Sigmoid colon (tissue), 7 donors: ENCODE data around the gene DAB2IP. TPM values are rescaled to one million over a fixed set of nuclear protein-coding genes. Genes with fewer than 3 reads are reported as not detected.
A peak's percentile ranks its signal among the peaks of the same experiment; 100 is the strongest.

Source experiments
- DNase-seq: peaks from one replicate; pipeline ENCODE4 v3.0.0-alpha.2; 2019
- H3K27ac ChIP-seq, 4 donors: fragments of 200-600 bp; sonication (generic); one replicate each; pipeline ENCODE4 v1.5.1; 2016 to 2019; ENCODE audit warnings: mild to moderate bottlenecking in 1 of 4
- H3K27me3 ChIP-seq, 3 donors: fragments of 200-600 bp; sonication (generic); one replicate each; pipeline ENCODE4 v1.5.1; 2019; ENCODE audit warnings: mild to moderate bottlenecking in 1 of 3
- H3K36me3 ChIP-seq, 4 donors: fragments of 200-600 bp; sonication (generic); one replicate each; pipeline ENCODE4 v1.5.1; 2016 to 2019
- H3K4me1 ChIP-seq, 4 donors: fragments of 200-600 bp; sonication (generic); one replicate each; pipeline ENCODE4 v1.5.1; 2017 to 2019
- H3K4me3 ChIP-seq, 4 donors: fragments of 200-600 bp; sonication (generic); one replicate each; pipeline ENCODE4 v1.5.1; 2017 to 2019; ENCODE audit warnings: mild to moderate bottlenecking in 2 of 4, moderate library complexity in 1 of 4
- H3K9me3 ChIP-seq, 4 donors: fragments of 200-600 bp in 3 of 4; sonication (generic) in 3 of 4; one replicate each; pipeline versions ENCODE4 v1.5.1 to v1.6.1; 2013 to 2019
- CTCF ChIP-seq, 4 experiments: fragments of 450-650 bp in 3 of 4; fragments of 200-600 bp in 1 of 4; IDR thresholded peaks; one replicate each; pipeline ENCODE4 v1.5.1; 2016 to 2019; ENCODE audit warnings: antibody characterized with exemption in 4 of 4, mild to moderate bottlenecking in 3 of 4, moderate library complexity in 2 of 4
- EP300 ChIP-seq, 4 donors: sonication (generic); formaldehyde crosslinking; IDR thresholded peaks; one replicate each; pipeline ENCODE4 v1.6.1; 2017; ENCODE audit warnings: antibody characterized with exemption in 4 of 4
- POLR2A ChIP-seq, 2 donors: fragments of 450-650 bp; IDR thresholded peaks; one replicate each; pipeline ENCODE4 v1.6.1; 2016; ENCODE audit warnings: antibody characterized with exemption in 2 of 2, mild to moderate bottlenecking in 2 of 2, moderate library complexity in 2 of 2
- POLR2AphosphoS5 ChIP-seq, 4 donors: sonication (generic); formaldehyde crosslinking; IDR thresholded peaks; one replicate each; pipeline ENCODE4 v1.6.1; 2017; ENCODE audit warnings: antibody characterized with exemption in 4 of 4
- WGBS, 2 donors: extraction: QIAGEN DNeasy Blood & Tissue Kit; methylation state at CpG; one replicate each; pipeline ENCODE4 v1.1.7; 2013; 5-methylcytosine and 5-hydroxymethylcytosine counted together
- intact Hi-C: fragments of 100-400 bp; cut with DNase I; formaldehyde crosslinking; loops from one replicate; pipeline ENCODE4 v1.15.1; 2023
- polyA plus RNA-seq, 3 donors: library from polyadenylated mRNA; stranded (reverse); fragments of 200-250 nt; gene quantifications; one replicate each; pipeline ENCODE4 v1.2.3, GENCODE V29; 2013
- total RNA-seq, 4 donors: library from RNA; depleted of rRNA; stranded (reverse); fragments of >200 nt; gene quantifications; one replicate each; pipeline ENCODE4 v1.1.0, GENCODE V29; 2016
- donor health status: healthy with polysubstance abuse.
- donor health status: Bipolar disorder and iron deficiency.
- donor health status: healthy.

DAB2IP gene
- total and polyA plus RNA-seq, 7 donors, result 20.1 to 52.4 (median 34.7) TPM

DNA sequence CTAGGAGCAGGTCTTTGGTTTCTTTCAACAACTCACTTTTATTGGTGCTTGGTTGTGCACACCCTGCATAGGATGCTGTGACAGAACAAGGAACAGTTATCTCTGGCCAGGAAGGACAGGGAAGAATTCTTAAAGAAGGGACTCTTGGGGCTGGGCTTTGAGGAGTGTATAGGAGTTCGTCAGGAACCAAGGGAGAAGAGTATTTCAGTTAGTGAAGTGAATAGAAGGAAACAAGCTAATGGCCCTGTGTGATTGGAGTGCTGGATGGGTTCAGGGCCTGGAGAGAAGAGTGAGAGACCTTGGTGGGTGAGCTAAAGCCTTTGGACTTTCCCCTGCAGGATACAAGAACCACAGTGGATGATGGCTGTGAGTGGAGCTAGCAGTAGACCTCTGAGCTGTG lies 32.2 kb downstream of the DAB2IP start:
- H3K27ac ChIP-seq, result no peak overlapping the region
- 90 to 93% methylated on average over 1 of the region's 1 CpG for WGBS, 2 donors
- intact Hi-C loops, result loop anchor here (1.0 to 10.0 kb wide), 3 partner anchors 41 to 181 kb away; no protein-coding TSS in a partner anchor

DNA sequence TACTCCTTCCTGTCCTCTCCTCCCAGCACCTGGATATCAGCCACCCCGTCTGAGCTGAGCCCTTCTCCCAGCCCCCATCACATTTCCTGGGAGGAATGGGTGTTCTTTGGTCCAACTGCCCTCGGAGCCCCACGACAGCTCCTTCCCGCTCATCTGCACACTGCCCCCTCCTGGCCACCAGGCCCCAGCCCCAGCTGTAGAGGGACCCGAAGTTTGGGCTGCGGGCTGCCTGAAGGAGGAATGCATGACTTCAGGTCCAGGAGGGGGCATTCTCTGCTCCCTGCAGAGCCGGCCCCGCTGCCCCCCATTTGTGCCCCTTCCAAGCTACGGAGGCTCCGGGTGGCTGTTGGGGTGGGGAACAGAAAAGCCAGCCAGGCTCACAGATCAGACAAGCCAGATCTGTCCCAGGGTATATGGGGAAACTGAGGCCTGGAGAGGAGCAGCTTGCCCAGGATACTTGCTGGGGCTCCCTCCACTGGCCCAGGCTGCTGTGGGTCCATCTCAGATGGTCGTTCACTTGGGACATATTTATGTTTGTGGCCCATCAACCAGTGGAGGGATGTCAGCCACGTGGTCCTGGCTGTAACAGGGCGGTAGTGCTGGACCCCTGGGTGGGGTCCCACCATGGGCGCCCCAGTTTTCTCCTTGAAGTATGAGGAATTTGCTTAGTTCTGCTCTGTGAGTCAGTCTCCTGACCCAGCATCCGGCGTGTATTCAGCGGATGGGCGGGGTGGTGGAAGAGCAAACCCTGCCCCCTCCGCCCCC lies 33.1 kb downstream of the DAB2IP start:
- Histone ChIP-seq H3K27me3 (no peaks in the 10 kb centered on the region), H3K36me3 (peaks cover 0 to 32% (median 9%) of the 10 kb centered on the region in 4 donors), H3K4me3 (no peak overlapping the region), H3K9me3 (no peaks in the 10 kb centered on the region), H3K4me1 (peaks cover 0 to 13% (median 5%) of the 10 kb centered on the region in 4 donors), H3K27ac (no peak overlapping the region)
- TF ChIP-seq POLR2A (IDR thresholded peaks at IDR 0.05) (no peak), CTCF (IDR thresholded peaks at IDR 0.05) (peak; percentile 54 to 67 (median 58)), EP300 (IDR thresholded peaks at IDR 0.05) (no peak)
- WGBS, 2 donors, result 66 to 71% methylated on average over 19 of the region's 19 CpGs
- intact Hi-C loops, result loop anchor here (1.0 to 10.0 kb wide), 3 partner anchors 42 to 180 kb away; no protein-coding TSS in a partner anchor
- DNase-seq, result peak; percentile 78

More for the DNA sequence above, 32.2 kb downstream of the DAB2IP start:
- Histone ChIP-seq H3K9me3 (no peaks in the 10 kb centered on the region), H3K36me3 (peaks cover 3 to 41% (median 10%) of the 10 kb centered on the region in 4 donors), H3K4me3 (no peak overlapping the region), H3K4me1 (peaks cover 0 to 9% (median 3%) of the 10 kb centered on the region in 4 donors), H3K27me3 (no peaks in the 10 kb centered on the region)
- no peak for TF ChIP-seq POLR2AphosphoS5 (IDR thresholded peaks at IDR 0.05)
- TF ChIP-seq EP300 (IDR thresholded peaks at IDR 0.05), result no peak
- TF ChIP-seq CTCF (IDR thresholded peaks at IDR 0.05), result no peak
- no peak for TF ChIP-seq POLR2A (IDR thresholded peaks at IDR 0.05)
- no peak for DNase-seq

DNA sequence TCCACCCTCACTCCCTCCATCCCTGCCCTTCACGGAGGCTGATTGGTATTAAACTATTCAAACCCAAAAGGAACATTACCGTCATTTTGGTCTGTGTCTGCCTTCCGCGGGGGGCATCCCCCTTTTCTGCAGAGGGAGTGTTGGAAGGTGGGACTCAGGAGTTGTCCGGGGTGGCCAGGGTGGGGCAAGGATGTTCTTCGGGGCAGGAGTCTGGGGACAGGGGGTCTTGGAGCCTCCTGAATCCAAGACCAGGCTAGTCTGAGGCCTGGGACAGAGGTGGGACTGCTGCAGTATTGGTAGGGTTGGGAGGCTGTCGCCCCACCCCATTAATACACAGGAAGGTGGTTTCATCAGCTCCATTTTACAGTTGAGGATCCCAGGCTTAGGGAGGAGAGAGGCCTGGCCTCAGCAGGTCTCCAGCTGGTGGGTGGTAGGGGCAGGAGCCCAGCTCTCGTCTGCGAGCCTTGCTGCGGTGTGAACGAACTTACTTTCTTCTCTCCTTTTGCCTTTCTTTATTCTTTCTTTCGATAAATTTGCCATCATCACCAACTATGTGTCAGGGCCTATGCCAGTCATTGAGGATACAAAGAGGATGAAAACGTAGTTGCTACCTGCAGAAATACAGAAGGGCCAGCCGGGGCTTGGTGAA lies 33.8 kb downstream of the DAB2IP start:
- no peak for DNase-seq
- WGBS, 2 donors, result 89 to 91% methylated on average over 14 of the region's 14 CpGs
- Histone ChIP-seq H3K4me1 (peaks cover 0 to 19% (median 9%) of the 10 kb centered on the region in 4 donors), H3K27me3 (no peaks in the 10 kb centered on the region), H3K27ac (no peak overlapping the region), H3K36me3 (peaks cover 0 to 26% (median 6%) of the 10 kb centered on the region in 4 donors), H3K9me3 (no peaks in the 10 kb centered on the region), H3K4me3 (no peak overlapping the region)
- intact Hi-C loops, result loop anchor here (10.0 kb wide), 1 partner anchor 180 kb away; no protein-coding TSS in a partner anchor
- TF ChIP-seq EP300 (IDR thresholded peaks at IDR 0.05) (no peak), POLR2AphosphoS5 (IDR thresholded peaks at IDR 0.05) (no peak), POLR2A (IDR thresholded peaks at IDR 0.05) (no peak), CTCF (IDR thresholded peaks at IDR 0.05) (no peak)

DNA sequence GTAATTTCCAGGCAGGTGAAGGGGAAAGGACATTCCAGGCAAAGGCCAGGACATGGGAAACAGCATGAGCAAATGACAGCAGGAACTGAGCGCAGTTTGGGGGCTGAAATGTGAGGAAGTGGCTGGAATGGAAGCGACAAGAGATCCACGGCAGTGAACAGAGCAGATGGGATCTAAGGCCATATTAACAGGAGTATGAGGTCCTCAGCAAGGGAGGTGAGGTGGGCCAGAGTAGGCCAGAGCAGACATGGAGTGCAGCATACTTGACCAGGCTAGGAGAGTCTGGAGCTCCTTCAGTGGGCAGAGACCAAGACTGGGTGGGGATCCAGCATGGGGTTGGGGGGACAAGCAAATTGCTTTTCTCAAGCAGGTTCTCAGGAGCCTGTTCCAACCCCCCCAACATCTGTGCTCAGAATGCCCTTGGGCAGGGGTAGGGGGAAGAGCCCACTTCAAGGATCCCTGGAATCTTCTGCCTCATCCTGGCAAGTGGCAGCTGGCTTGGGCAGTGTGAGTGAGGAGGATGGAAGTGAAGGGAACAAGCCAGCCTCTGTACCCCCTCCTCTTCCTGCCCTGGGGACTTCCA lies 34.5 kb downstream of the DAB2IP start:
- no peak for DNase-seq
- peaks cover 0 to 20% (median 6%) of the 10 kb centered on the region in 4 donors for H3K36me3 ChIP-seq
- TF ChIP-seq CTCF (IDR thresholded peaks at IDR 0.05) (no peak), POLR2AphosphoS5 (IDR thresholded peaks at IDR 0.05) (no peak), POLR2A (IDR thresholded peaks at IDR 0.05) (no peak), EP300 (IDR thresholded peaks at IDR 0.05) (no peak)
- no peaks in the 10 kb centered on the region for H3K27me3 ChIP-seq
- intact Hi-C loops, result loop anchor here (10.0 kb wide), 1 partner anchor 179 kb away; no protein-coding TSS in a partner anchor
- peaks cover 0 to 24% (median 14%) of the 10 kb centered on the region in 4 donors for H3K4me1 ChIP-seq
- H3K27ac ChIP-seq, result no peak overlapping the region
- H3K4me3 ChIP-seq, result no peak overlapping the region
- 96 to 99% methylated on average over 3 of the region's 3 CpGs for whole genome bisulfite sequencing, 2 donors
- H3K9me3 ChIP-seq, result no peaks in the 10 kb centered on the region
